Mucosa of rectum (tissue), 2 donors: ENCODE measurements around the gene DDX46.
"Not testable (repeated sequence)": the region's sequence is repeated elsewhere in the genome, so short reads cannot be mapped to it uniquely, and the experiment has no call there.

ENCODE experiments used
- H3K27ac ChIP-seq, 2 donors: one replicate each; pipeline ENCODE4 v1.7.0; 2013; ENCODE audit warnings: inconsistent platforms in 2 of 2, low read depth in 2 of 2, low read length in 2 of 2
- H3K27me3 ChIP-seq, 2 donors: one replicate each; pipeline ENCODE4 v1.7.0; 2013; ENCODE audit warnings: low read length in 2 of 2; ENCODE audit not compliant: control insufficient read depth in 2 of 2, insufficient read depth in 2 of 2
- H3K36me3 ChIP-seq, 2 donors: one replicate each; pipeline ENCODE4 v1.7.0; 2013; ENCODE audit warnings: low read length in 2 of 2; ENCODE audit not compliant: control insufficient read depth in 2 of 2, insufficient read depth in 2 of 2
- H3K4me1 ChIP-seq, 2 donors: one replicate each; pipeline ENCODE4 v1.7.0; 2013; ENCODE audit warnings: low read length in 2 of 2, mild to moderate bottlenecking in 1 of 2; ENCODE audit not compliant: control insufficient read depth in 2 of 2, insufficient read depth in 2 of 2
- H3K4me3 ChIP-seq, 2 donors: one replicate each; pipeline ENCODE4 v1.7.0; 2013; ENCODE audit warnings: low read length in 2 of 2
- H3K9ac ChIP-seq, 2 donors: one replicate each; pipeline ENCODE4 v1.7.0; 2013; ENCODE audit warnings: low read length in 2 of 2, low read depth in 1 of 2, mild to moderate bottlenecking in 1 of 2
- H3K9me3 ChIP-seq, 2 donors: one replicate each; pipeline ENCODE4 v1.7.0; 2013; ENCODE audit warnings: low read length in 2 of 2; ENCODE audit not compliant: control insufficient read depth in 2 of 2
- donor health status: healthy.
- donor health status: Normal muscosa, but diverticular disease.

The DDX46 gene

DNA sequence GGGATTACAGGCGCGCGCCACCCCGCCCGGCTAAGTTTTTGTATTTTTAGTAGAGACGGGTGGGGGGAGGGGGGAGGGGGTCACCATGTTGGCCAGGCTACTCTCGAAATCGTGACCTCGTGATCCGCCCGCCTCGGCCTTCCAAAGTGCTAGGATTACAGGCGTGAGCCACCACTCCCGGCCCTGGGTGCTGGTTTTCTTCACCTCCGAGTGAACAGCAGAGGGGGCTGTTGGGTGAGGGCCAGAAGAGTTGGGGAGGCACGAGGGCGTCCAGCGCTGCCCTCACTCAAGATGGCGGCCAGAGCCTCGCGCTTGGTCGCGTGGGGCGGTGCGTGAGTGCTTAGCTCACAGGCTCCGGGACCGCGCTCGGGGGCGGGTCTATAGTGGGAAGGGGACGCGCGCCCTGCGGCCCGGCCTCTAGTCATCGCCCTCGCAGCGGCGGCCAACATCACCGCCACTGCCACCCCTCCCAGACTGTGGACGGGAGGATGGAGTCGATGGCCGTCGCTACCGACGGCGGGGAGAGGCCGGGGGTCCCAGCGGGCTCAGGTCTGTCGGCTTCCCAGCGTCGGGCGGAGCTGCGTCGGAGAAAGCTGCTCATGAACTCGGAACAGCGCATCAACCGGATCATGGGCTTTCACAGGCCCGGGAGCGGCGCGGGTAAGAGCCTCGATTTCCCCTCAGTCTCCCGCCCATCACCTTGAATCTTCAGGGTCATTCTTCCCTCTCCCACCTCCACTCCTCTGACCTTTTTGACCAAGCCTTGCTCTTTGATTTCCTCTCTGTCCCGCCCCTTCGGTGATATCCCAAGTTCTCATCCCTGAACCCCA is 20.2 kb upstream of the DDX46 start, which contains the start of gene CAMLG:
Gene CAMLG (plus strand): TSS at position 416 of the 830 bp plus-strand sequence. CDS start 73 bp downstream, at position 489.
- no peaks in the 10 kb centered on the region for H3K9me3 ChIP-seq
- H3K4me1 ChIP-seq, result peaks cover 9 to 12% of the 10 kb centered on the region in 2 donors
- peak within 1 kb of the TSS; percentile 88 to 90 for H3K27ac ChIP-seq
- H3K9ac ChIP-seq, result peak within 1 kb of the TSS; percentile 95
- H3K27me3 ChIP-seq, result no peaks in the 10 kb centered on the region
- H3K4me3 ChIP-seq, result peak within 1 kb of the TSS; percentile 95 to 96
- H3K36me3 ChIP-seq, result no peaks in the 10 kb centered on the region

- peak overlapping the region; percentile 95 to 96 for H3K4me3 ChIP-seq
- peak overlapping the region; percentile 95 for H3K9ac ChIP-seq
- peaks cover 0 to 1% of the 10 kb centered on the region in 2 donors for H3K36me3 ChIP-seq
- peak overlapping the region; percentile 88 to 90 for H3K27ac ChIP-seq
- no peaks in the 10 kb centered on the region for H3K9me3 ChIP-seq
- no peaks in the 10 kb centered on the region for H3K27me3 ChIP-seq
- peaks cover 9 to 12% of the 10 kb centered on the region in 2 donors for H3K4me1 ChIP-seq
Measured at GRCh38 chr5:134738963-134739661, 19.5 kb upstream of the DDX46 start.

GRCh38 chr5:134741052-134741451 is 17.5 kb upstream of the DDX46 start:
- Histone ChIP-seq H3K27me3 (no peaks in the 10 kb centered on the region), H3K4me3 (no peak overlapping the region), H3K9ac (no peak overlapping the region), H3K27ac (no peak overlapping the region), H3K4me1 (peaks cover 9 to 12% of the 10 kb centered on the region in 2 donors), H3K9me3 (no peaks in the 10 kb centered on the region), H3K36me3 (peaks cover 2 to 3% of the 10 kb centered on the region in 2 donors)

GRCh38 chr5:134742134-134742533 is 16.4 kb upstream of the DDX46 start:
- no peak overlapping the region for H3K9ac ChIP-seq
- no peak overlapping the region for H3K27ac ChIP-seq
- H3K9me3 ChIP-seq, result no peaks in the 10 kb centered on the region
- peaks cover 9 to 12% of the 10 kb centered on the region in 2 donors for H3K4me1 ChIP-seq
- no peak overlapping the region for H3K4me3 ChIP-seq
- no peaks in the 10 kb centered on the region for H3K27me3 ChIP-seq
- peaks cover 2 to 3% of the 10 kb centered on the region in 2 donors for H3K36me3 ChIP-seq

DNA sequence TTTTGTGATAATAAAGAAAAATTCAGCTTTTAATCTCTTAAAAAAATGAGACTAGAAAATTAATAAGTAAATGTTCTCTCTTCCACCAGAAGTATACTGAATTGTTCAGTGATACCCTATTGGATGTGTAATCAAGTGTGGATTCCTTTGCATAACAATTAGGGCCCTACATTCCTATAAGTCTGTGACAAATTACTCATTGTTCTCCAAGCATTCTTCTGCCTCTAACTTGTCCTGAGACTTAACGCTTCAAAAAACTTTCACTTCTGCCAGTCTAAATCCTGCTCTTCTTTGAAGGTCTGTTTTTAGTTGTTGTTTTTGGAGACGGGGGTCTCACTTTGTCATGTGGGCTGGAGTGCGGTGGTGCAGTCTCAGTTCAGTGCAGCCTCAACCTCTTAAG is 9.2 kb upstream of the DDX46 start:
- Histone ChIP-seq H3K36me3 (peaks cover 0 to 5% of the 10 kb centered on the region in 2 donors), H3K9me3 (no peaks in the 10 kb centered on the region), H3K4me3 (no peak overlapping the region), H3K27me3 (no peaks in the 10 kb centered on the region), H3K9ac (no peak overlapping the region), H3K27ac (no peak overlapping the region), H3K4me1 (no peaks in the 10 kb centered on the region)

DNA sequence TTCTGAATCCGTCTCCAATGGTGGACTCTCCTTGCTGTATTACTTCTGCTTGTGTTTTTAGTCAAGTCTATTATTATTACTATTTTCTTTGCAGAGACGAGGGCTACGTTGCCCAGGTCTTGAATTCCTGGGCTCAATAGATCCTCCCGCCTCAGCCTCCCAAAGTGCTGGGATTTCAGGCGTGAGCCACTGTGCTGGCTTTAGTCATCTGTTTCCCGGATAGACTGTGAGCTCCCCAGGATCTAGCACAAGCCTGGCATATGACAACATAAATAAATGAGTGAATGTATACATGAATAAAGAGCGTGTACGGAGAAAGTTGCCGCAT is 439 bp upstream of the DDX46 start:
- H3K4me3 ChIP-seq, result peak overlapping the region; percentile 89 to 98
- no peaks in the 10 kb centered on the region for H3K9me3 ChIP-seq
- H3K36me3 ChIP-seq, result no peaks in the 10 kb centered on the region
- H3K4me1 ChIP-seq, result peaks cover 7 to 9% of the 10 kb centered on the region in 2 donors
- peak overlapping the region in 1 of 2 donors; percentile 65 for H3K27ac ChIP-seq
- peak overlapping the region in 1 of 2 donors; percentile 77 for H3K9ac ChIP-seq
- H3K27me3 ChIP-seq, result no peaks in the 10 kb centered on the region

- H3K4me1 ChIP-seq, H3K27ac ChIP-seq, H3K9me3 ChIP-seq, H3K27me3 ChIP-seq, H3K4me3 ChIP-seq, H3K9ac ChIP-seq: not testable (repeated sequence)
- peaks cover 31 to 59% of the 10 kb centered on the region in 2 donors for H3K36me3 ChIP-seq
Measured at GRCh38 chr5:134767528-134768291, 9.1 kb downstream of the DDX46 start.

DNA sequence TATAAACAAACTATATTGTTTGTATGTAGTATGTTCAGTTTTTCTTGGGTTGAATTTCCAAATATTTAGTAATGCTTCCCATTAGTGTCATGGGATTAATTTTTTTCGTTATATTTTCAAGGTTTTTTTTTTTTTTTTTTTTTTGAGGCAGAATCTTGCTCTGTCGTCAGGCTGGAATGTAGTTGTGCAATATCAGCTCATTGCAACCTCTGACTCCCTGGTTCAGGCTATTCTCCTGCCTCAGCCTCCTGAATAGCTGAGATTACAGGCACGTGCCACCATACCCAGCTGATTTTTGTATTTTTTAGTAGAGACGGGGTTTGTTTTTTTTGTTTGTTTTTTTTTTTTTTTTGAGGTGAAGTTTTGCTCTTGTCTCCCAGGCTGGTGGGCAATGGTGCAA is 10.6 kb downstream of the DDX46 start:
- H3K9ac ChIP-seq, result no peak overlapping the region
- no peak overlapping the region for H3K4me3 ChIP-seq
- no peaks in the 10 kb centered on the region for H3K4me1 ChIP-seq
- no peaks in the 10 kb centered on the region for H3K27me3 ChIP-seq
- H3K36me3 ChIP-seq, result peaks cover 37 to 68% of the 10 kb centered on the region in 2 donors
- no peaks in the 10 kb centered on the region for H3K9me3 ChIP-seq
- no peak overlapping the region for H3K27ac ChIP-seq

DNA sequence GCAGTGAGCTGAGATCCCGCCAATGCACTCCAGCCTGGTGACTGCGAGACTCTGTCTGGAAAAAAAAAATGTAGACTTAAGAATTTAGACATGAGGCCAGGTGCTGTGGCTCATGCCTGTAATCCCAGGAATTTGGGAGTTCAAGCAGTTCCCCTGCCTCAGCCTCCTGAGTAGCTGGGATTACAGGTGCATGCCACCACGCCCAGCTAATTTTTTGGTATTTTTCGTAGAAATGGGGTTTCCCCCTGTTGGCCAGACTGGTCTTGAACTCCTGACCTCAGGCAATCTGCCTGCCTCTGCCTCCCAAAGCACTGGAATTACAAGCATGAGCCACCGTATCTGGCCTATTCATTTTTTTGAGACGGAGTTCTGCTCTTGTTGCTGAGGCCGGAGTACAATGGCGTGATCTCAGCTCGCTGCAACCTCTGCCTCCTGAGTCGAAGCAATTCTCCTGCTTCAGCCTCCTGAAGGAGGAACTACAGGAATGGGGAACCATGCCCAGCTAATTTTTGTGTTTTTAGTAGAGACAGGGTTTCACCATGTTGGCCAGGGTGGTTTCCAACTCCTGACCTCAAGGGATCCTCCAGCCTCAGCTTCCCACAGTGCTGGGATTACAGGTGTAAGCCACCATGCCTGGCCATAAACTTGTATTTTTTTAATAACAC is 14.0 kb downstream of the DDX46 start:
- Histone ChIP-seq H3K4me3 (no peak overlapping the region), H3K9me3 (no peaks in the 10 kb centered on the region), H3K27ac (no peak overlapping the region), H3K4me1 (no peaks in the 10 kb centered on the region), H3K27me3 (no peaks in the 10 kb centered on the region), H3K9ac (no peak overlapping the region), H3K36me3 (peaks cover 28 to 61% of the 10 kb centered on the region in 2 donors)
